Upper lobe of left lung (tissue), 6 donors: ENCODE data around the gene UBAC2. TPM values are rescaled to one million over a fixed set of nuclear protein-coding genes. Genes with fewer than 3 reads are reported as not detected.

Source experiments
- ATAC-seq, 2 donors: fragments of 200-7000 bp; cut with Tn5 transposase; one replicate each; pipeline ENCODE4 v1.9.1; 2022; ENCODE audit warnings: mild to moderate bottlenecking in 2 of 2, moderate library complexity in 2 of 2; ENCODE audit not compliant: low FRiP score in 2 of 2
- DNase-seq, 2 donors: peaks; one replicate each; pipeline ENCODE4 v3.0.0-alpha.2; 2019 to 2020
- H3K27ac ChIP-seq, 4 donors: fragments of 200-600 bp; sonication (generic); one replicate each; pipeline ENCODE4 v1.5.1; 2016 to 2019
- H3K27me3 ChIP-seq, 4 donors: fragments of 200-600 bp; sonication (generic); one replicate each; pipeline ENCODE4 v1.5.1; 2017 to 2019
- H3K36me3 ChIP-seq, 4 donors: fragments of 200-600 bp; sonication (generic); one replicate each; pipeline ENCODE4 v1.5.1; 2016 to 2019
- H3K4me1 ChIP-seq, 4 donors: fragments of 200-600 bp; sonication (generic); one replicate each; pipeline ENCODE4 v1.5.1; 2018 to 2019
- H3K4me3 ChIP-seq, 4 donors: fragments of 200-600 bp; sonication (generic); one replicate each; pipeline ENCODE4 v1.5.1; 2017 to 2019; ENCODE audit warnings: mild to moderate bottlenecking in 2 of 4, moderate library complexity in 1 of 4
- H3K9me3 ChIP-seq, 4 donors: fragments of 200-600 bp; sonication (generic); one replicate each; pipeline ENCODE4 v1.5.1; 2018 to 2019
- CTCF ChIP-seq, 6 experiments: fragments of 450-650 bp in 4 of 6; fragments of 200-600 bp in 2 of 6; sonication (generic) in 2 of 6; IDR thresholded peaks; one replicate each; pipeline ENCODE4 v1.5.1; 2016 to 2019; ENCODE audit warnings: antibody characterized with exemption in 6 of 6
- EP300 ChIP-seq, 4 donors: sonication (generic); formaldehyde crosslinking; IDR thresholded peaks; one replicate each; pipeline ENCODE4 v1.5.1; 2017; ENCODE audit warnings: antibody characterized with exemption in 4 of 4, control low read depth in 2 of 4
- POLR2A ChIP-seq, 4 donors: fragments of 450-650 bp; IDR thresholded peaks; one replicate each; pipeline ENCODE4 v1.5.1; 2016 to 2017; ENCODE audit warnings: antibody characterized with exemption in 4 of 4, mild to moderate bottlenecking in 2 of 4
- POLR2AphosphoS5 ChIP-seq, 2 donors: sonication (generic); formaldehyde crosslinking; IDR thresholded peaks; one replicate each; pipeline ENCODE4 v1.5.1; 2017; ENCODE audit warnings: antibody characterized with exemption in 2 of 2
- WGBS, 2 donors: methylation state at CpG; one replicate each; pipeline ENCODE4 v1.1.5; 2017 to 2018; 5-methylcytosine and 5-hydroxymethylcytosine counted together
- total RNA-seq, 6 donors: library from RNA; depleted of rRNA in 4 of 6; stranded (reverse); fragments of >200 nt in 4 of 6; gene quantifications; one replicate each; pipeline versions ENCODE4 v1.1.0 to v1.2.1, GENCODE V29; 2016 to 2021
- donor health status: DM: no; HTN: no; CAD: no; lungs with moderate emphysema.
- donor health status: DM: no; HTN: yes; CAD: no; lungs with severe emphysema.

UBAC2 gene
- total RNA-seq, 6 donors from 2014 or later, result 29.3 to 55.5 (median 47.7) TPM

- no peak for TF ChIP-seq POLR2A (IDR thresholded peaks at IDR 0.05)
- no peak for TF ChIP-seq EP300 (IDR thresholded peaks at IDR 0.05)
- no peak for TF ChIP-seq CTCF (IDR thresholded peaks at IDR 0.05)
- TF ChIP-seq POLR2AphosphoS5 (IDR thresholded peaks at IDR 0.05), result no peak
- no peak overlapping the region for H3K4me3 ChIP-seq
- no peak overlapping the region for H3K27ac ChIP-seq
- H3K9me3 ChIP-seq, result no peaks in the 10 kb centered on the region
- DNase-seq, result no peak
- peaks cover 0 to 21% (median 6%) of the 10 kb centered on the region in 4 donors for H3K36me3 ChIP-seq
- no peaks in the 10 kb centered on the region for H3K27me3 ChIP-seq
- ATAC-seq, result no peak
- WGBS, 2 donors, result 90 to 92% methylated on average over 16 of the region's 16 CpGs
- H3K4me1 ChIP-seq, result no peaks in the 10 kb centered on the region
Measured at GRCh38 chr13:99367663-99368448, 167.2 kb downstream of the UBAC2 start.

- Histone ChIP-seq H3K36me3 (peaks cover 0 to 25% (median 6%) of the 10 kb centered on the region in 4 donors), H3K27ac (no peak overlapping the region), H3K4me3 (no peak overlapping the region), H3K4me1 (no peaks in the 10 kb centered on the region), H3K27me3 (no peaks in the 10 kb centered on the region), H3K9me3 (no peaks in the 10 kb centered on the region)
- ATAC-seq (no peak), DNase-seq (no peak)
- TF ChIP-seq CTCF (IDR thresholded peaks at IDR 0.05), result no peak
- no peak for TF ChIP-seq EP300 (IDR thresholded peaks at IDR 0.05)
- TF ChIP-seq POLR2AphosphoS5 (IDR thresholded peaks at IDR 0.05), result no peak
- no peak for TF ChIP-seq POLR2A (IDR thresholded peaks at IDR 0.05)
- 89 to 91% methylated on average over 12 of the region's 12 CpGs for WGBS, 2 donors
Measured at GRCh38 chr13:99370481-99371275, 170.0 kb downstream of the UBAC2 start.

- no peak for DNase-seq
- WGBS, 2 donors, result 78 to 83% methylated on average over 8 to 9 of the region's 9 CpGs
Measured at GRCh38 chr13:99371956-99372355, 171.3 kb downstream of the UBAC2 start.

GRCh38 chr13:99373436-99373835 is 172.8 kb downstream of the UBAC2 start:
- no peaks in the 10 kb centered on the region for H3K27me3 ChIP-seq
- WGBS, 2 donors, result 91 to 92% methylated on average over 8 of the region's 8 CpGs
- H3K4me3 ChIP-seq, result no peak overlapping the region
- DNase-seq (no peak), ATAC-seq (no peak)
- H3K4me1 ChIP-seq, result no peaks in the 10 kb centered on the region
- no peaks in the 10 kb centered on the region for H3K9me3 ChIP-seq
- no peak overlapping the region for H3K27ac ChIP-seq
- H3K36me3 ChIP-seq, result peaks cover 0 to 25% (median 6%) of the 10 kb centered on the region in 4 donors
- TF ChIP-seq POLR2AphosphoS5 (IDR thresholded peaks at IDR 0.05) (no peak), CTCF (IDR thresholded peaks at IDR 0.05) (no peak), EP300 (IDR thresholded peaks at IDR 0.05) (no peak), POLR2A (IDR thresholded peaks at IDR 0.05) (no peak)

More at GRCh38 chr13:99371956-99372355, 171.3 kb downstream of the UBAC2 start:
- no peak for ATAC-seq
- Histone ChIP-seq H3K4me3 (no peak overlapping the region), H3K4me1 (no peaks in the 10 kb centered on the region), H3K36me3 (peaks cover 0 to 25% (median 6%) of the 10 kb centered on the region in 4 donors), H3K27ac (no peak overlapping the region), H3K27me3 (no peaks in the 10 kb centered on the region), H3K9me3 (no peaks in the 10 kb centered on the region)
- TF ChIP-seq CTCF (IDR thresholded peaks at IDR 0.05), result no peak
- TF ChIP-seq POLR2AphosphoS5 (IDR thresholded peaks at IDR 0.05), result no peak
- no peak for TF ChIP-seq POLR2A (IDR thresholded peaks at IDR 0.05)
- TF ChIP-seq EP300 (IDR thresholded peaks at IDR 0.05), result no peak
